HEK293 (cell line): ENCODE results near the gene CRIP1.
A peak's percentile ranks its signal among the peaks of the same experiment; 100 is the strongest.

Experiments
- GLI2 ChIP-seq: fragments of 450-650 bp; formaldehyde crosslinking; IDR thresholded peaks from 2 replicates; pipeline ENCODE4; 2017; ENCODE audit warnings: missing biosample characterization, missing genetic modification characterization, low read depth, borderline replicate concordance
- HOXC10 ChIP-seq: sonication (generic); formaldehyde crosslinking; IDR thresholded peaks from 2 replicates; pipeline ENCODE4 v1.8.1; 2023; ENCODE audit warnings: mild to moderate bottlenecking, missing genetic modification reagents
- KLF16 ChIP-seq: fragments of 450-650 bp; formaldehyde crosslinking; IDR thresholded peaks from 2 replicates; pipeline ENCODE4 v1.5.1; 2017; ENCODE audit warnings: missing biosample characterization, missing genetic modification characterization
- OSR2 ChIP-seq: fragments of 450-650 bp; formaldehyde crosslinking; IDR thresholded peaks from 2 replicates; pipeline ENCODE4 v1.5.1; 2016; ENCODE audit warnings: missing biosample characterization, missing genetic modification characterization
- RBAK ChIP-seq: fragments of 450-650 bp; formaldehyde crosslinking; IDR thresholded peaks from 2 replicates; pipeline ENCODE4 v1.5.1; 2016; ENCODE audit warnings: missing biosample characterization, missing genetic modification characterization
- ZBTB7A ChIP-seq: fragments of 450-650 bp; formaldehyde crosslinking; IDR thresholded peaks from 2 replicates; pipeline ENCODE4 v1.5.1; 2016; ENCODE audit warnings: low read depth, missing biosample characterization, missing genetic modification characterization
- ZFP37 ChIP-seq: fragments of 450-650 bp; formaldehyde crosslinking; IDR thresholded peaks from 2 replicates; pipeline ENCODE4 v1.5.1; 2016; ENCODE audit warnings: missing biosample characterization, missing genetic modification characterization
- ZNF146 ChIP-seq: fragments of 450-650 bp; formaldehyde crosslinking; IDR thresholded peaks from 2 replicates; pipeline ENCODE4 v1.5.1; 2016; ENCODE audit warnings: missing biosample characterization, missing genetic modification characterization
- ZNF266 ChIP-seq: fragments of 450-650 bp; formaldehyde crosslinking; IDR thresholded peaks from 2 replicates; pipeline ENCODE4 v1.5.1; 2016; ENCODE audit warnings: missing biosample characterization, missing genetic modification characterization, low read depth
- ZNF292 ChIP-seq: fragments of 450-650 bp; formaldehyde crosslinking; IDR thresholded peaks from 2 replicates; pipeline ENCODE4 v1.5.1; 2016; ENCODE audit warnings: low read depth, missing biosample characterization, missing genetic modification characterization, borderline replicate concordance
- ZNF404 ChIP-seq: fragments of 450-650 bp; formaldehyde crosslinking; IDR thresholded peaks from 2 replicates; pipeline ENCODE4 v1.5.1; 2017; ENCODE audit warnings: missing biosample characterization, missing genetic modification characterization
- ZNF426 ChIP-seq: fragments of 450-650 bp; formaldehyde crosslinking; IDR thresholded peaks from 2 replicates; pipeline ENCODE4 v1.5.1; 2017; ENCODE audit warnings: missing biosample characterization, missing genetic modification characterization, mild to moderate bottlenecking, inconsistent platforms, moderate library complexity
- ZNF501 ChIP-seq: fragments of 450-650 bp; formaldehyde crosslinking; IDR thresholded peaks from 2 replicates; pipeline ENCODE4 v1.5.1; 2016; ENCODE audit warnings: missing biosample characterization, missing genetic modification characterization
- ZNF530 ChIP-seq: fragments of 450-650 bp; formaldehyde crosslinking; IDR thresholded peaks from 2 replicates; pipeline ENCODE4 v1.5.1; 2016; ENCODE audit warnings: low read depth, missing biosample characterization, missing genetic modification characterization
- ZNF548 ChIP-seq: fragments of 450-650 bp; formaldehyde crosslinking; IDR thresholded peaks from 2 replicates; pipeline ENCODE4 v1.5.1; 2016; ENCODE audit warnings: missing biosample characterization, missing genetic modification characterization
- ZNF571 ChIP-seq: fragments of 450-650 bp; formaldehyde crosslinking; IDR thresholded peaks from 2 replicates; pipeline ENCODE4 v1.5.0; 2017; ENCODE audit warnings: missing biosample characterization, missing genetic modification characterization
- ZNF585B ChIP-seq: fragments of 450-650 bp; formaldehyde crosslinking; IDR thresholded peaks from 2 replicates; pipeline ENCODE4 v1.5.1; 2016; ENCODE audit warnings: missing biosample characterization, missing genetic modification characterization
- ZNF596 ChIP-seq: fragments of 450-650 bp; IDR thresholded peaks from 2 replicates; pipeline ENCODE4 v1.5.0; 2018; ENCODE audit warnings: missing biosample characterization, mild to moderate bottlenecking, missing genetic modification characterization, moderate library complexity
- ZNF660 ChIP-seq: fragments of 450-650 bp; IDR thresholded peaks from 2 replicates; pipeline ENCODE4 v1.5.1; 2018; ENCODE audit warnings: missing biosample characterization, mild to moderate bottlenecking, missing genetic modification characterization
- ZNF830 ChIP-seq: fragments of 450-650 bp; IDR thresholded peaks from 2 replicates; pipeline ENCODE4 v1.5.0; 2018; ENCODE audit warnings: missing biosample characterization, missing genetic modification characterization, low read depth, mild to moderate bottlenecking, moderate library complexity
- TF ChIP-seq, protein P1 (sequence below): fragments of 450-650 bp; formaldehyde crosslinking; IDR thresholded peaks from 2 replicates; pipeline ENCODE4 v1.5.1; 2017; ENCODE audit warnings: missing biosample characterization, missing genetic modification characterization
- TF ChIP-seq, protein P2 (sequence below): fragments of 450-650 bp; formaldehyde crosslinking; IDR thresholded peaks from 2 replicates; pipeline ENCODE4 v1.5.1; 2016; ENCODE audit warnings: missing biosample characterization, missing genetic modification characterization, borderline replicate concordance
- TF ChIP-seq, protein P3 (sequence below): fragments of 450-650 bp; formaldehyde crosslinking; IDR thresholded peaks from 2 replicates; pipeline ENCODE4 v1.5.1; 2017; ENCODE audit warnings: missing biosample characterization, mild to moderate bottlenecking, missing genetic modification characterization, moderate library complexity
- TF ChIP-seq, protein P4 (sequence below): fragments of 450-650 bp; formaldehyde crosslinking; IDR thresholded peaks from 2 replicates; pipeline ENCODE4 v1.5.1; 2016; ENCODE audit warnings: missing biosample characterization, missing genetic modification characterization
- TF ChIP-seq, protein P5 (sequence below): fragments of 450-650 bp; formaldehyde crosslinking; IDR thresholded peaks from 2 replicates; pipeline ENCODE4 v1.5.1; 2016; ENCODE audit warnings: missing biosample characterization, missing genetic modification characterization
- TF ChIP-seq, protein P6 (sequence below): fragments of 450-650 bp; formaldehyde crosslinking; IDR thresholded peaks from 2 replicates; pipeline ENCODE4 v1.5.1; 2016; ENCODE audit warnings: missing biosample characterization, missing genetic modification characterization

The CRIP1 gene

DNA sequence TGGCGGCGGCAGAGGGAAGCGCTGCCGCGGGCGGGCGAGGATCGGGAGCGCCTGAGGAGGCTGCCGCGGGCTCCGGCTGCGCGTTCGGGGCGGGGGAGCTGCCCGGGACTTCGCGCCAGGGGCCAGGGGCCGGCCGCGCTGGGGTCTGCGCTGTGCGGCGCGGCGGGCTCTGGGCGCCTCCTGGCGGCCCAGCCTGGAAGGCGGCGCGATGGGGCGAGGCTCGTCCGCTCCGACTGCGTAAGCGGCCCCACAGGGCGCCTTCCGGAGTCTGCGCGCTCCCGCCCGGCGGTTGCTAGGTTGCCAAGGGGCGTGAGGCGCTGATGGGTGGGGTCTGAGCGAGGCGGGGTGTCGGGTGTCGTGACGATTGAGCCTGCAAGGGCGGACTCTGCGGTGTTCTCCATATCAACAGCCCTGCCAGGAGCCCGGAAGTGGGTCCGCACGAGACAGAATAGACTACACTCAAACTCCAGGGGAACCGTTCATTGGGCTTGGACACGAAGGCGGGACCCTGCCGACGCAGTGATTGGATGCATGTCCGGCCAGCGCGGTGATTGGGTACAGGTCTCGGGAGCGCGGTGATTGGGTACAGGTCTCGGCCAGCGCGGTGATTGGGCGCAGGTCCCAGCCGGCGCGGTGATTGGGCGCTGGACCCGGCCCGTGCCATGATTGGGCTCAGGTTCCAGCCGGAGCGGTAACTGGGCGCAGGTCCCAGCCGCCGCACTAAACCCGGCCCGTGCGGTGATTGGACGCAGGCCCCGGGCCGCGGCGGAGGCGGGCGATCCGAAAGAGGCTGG, 4.1 kb downstream of the CRIP1 start, which contains the start of gene TEDC1 (continued):
- TF ChIP-seq, protein P1, sequence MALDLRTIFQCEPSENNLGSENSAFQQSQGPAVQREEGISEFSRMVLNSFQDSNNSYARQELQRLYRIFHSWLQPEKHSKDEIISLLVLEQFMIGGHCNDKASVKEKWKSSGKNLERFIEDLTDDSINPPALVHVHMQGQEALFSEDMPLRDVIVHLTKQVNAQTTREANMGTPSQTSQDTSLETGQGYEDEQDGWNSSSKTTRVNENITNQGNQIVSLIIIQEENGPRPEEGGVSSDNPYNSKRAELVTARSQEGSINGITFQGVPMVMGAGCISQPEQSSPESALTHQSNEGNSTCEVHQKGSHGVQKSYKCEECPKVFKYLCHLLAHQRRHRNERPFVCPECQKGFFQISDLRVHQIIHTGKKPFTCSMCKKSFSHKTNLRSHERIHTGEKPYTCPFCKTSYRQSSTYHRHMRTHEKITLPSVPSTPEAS: no peak
- no peak for TF ChIP-seq ZNF530
- no peak for TF ChIP-seq ZNF596 (tag by site-specific recombination)
- TF ChIP-seq, protein P2, sequence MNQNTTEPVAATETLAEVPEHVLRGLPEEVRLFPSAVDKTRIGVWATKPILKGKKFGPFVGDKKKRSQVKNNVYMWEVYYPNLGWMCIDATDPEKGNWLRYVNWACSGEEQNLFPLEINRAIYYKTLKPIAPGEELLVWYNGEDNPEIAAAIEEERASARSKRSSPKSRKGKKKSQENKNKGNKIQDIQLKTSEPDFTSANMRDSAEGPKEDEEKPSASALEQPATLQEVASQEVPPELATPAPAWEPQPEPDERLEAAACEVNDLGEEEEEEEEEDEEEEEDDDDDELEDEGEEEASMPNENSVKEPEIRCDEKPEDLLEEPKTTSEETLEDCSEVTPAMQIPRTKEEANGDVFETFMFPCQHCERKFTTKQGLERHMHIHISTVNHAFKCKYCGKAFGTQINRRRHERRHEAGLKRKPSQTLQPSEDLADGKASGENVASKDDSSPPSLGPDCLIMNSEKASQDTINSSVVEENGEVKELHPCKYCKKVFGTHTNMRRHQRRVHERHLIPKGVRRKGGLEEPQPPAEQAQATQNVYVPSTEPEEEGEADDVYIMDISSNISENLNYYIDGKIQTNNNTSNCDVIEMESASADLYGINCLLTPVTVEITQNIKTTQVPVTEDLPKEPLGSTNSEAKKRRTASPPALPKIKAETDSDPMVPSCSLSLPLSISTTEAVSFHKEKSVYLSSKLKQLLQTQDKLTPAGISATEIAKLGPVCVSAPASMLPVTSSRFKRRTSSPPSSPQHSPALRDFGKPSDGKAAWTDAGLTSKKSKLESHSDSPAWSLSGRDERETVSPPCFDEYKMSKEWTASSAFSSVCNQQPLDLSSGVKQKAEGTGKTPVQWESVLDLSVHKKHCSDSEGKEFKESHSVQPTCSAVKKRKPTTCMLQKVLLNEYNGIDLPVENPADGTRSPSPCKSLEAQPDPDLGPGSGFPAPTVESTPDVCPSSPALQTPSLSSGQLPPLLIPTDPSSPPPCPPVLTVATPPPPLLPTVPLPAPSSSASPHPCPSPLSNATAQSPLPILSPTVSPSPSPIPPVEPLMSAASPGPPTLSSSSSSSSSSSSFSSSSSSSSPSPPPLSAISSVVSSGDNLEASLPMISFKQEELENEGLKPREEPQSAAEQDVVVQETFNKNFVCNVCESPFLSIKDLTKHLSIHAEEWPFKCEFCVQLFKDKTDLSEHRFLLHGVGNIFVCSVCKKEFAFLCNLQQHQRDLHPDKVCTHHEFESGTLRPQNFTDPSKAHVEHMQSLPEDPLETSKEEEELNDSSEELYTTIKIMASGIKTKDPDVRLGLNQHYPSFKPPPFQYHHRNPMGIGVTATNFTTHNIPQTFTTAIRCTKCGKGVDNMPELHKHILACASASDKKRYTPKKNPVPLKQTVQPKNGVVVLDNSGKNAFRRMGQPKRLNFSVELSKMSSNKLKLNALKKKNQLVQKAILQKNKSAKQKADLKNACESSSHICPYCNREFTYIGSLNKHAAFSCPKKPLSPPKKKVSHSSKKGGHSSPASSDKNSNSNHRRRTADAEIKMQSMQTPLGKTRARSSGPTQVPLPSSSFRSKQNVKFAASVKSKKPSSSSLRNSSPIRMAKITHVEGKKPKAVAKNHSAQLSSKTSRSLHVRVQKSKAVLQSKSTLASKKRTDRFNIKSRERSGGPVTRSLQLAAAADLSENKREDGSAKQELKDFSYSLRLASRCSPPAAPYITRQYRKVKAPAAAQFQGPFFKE: no peak
- TF ChIP-seq ZNF404 (tag by site-specific recombination): no peak
- TF ChIP-seq, protein P3, sequence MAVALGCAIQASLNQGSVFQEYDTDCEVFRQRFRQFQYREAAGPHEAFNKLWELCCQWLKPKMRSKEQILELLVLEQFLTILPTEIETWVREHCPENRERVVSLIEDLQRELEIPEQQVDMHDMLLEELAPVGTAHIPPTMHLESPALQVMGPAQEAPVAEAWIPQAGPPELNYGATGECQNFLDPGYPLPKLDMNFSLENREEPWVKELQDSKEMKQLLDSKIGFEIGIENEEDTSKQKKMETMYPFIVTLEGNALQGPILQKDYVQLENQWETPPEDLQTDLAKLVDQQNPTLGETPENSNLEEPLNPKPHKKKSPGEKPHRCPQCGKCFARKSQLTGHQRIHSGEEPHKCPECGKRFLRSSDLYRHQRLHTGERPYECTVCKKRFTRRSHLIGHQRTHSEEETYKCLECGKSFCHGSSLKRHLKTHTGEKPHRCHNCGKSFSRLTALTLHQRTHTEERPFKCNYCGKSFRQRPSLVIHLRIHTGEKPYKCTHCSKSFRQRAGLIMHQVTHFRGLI (tag by site-specific recombination): no peak
- TF ChIP-seq OSR2 (tag by site-specific recombination): no peak
- TF ChIP-seq ZNF548 (tag by site-specific recombination): no peak
- TF ChIP-seq KLF16: peak; percentile 94
- TF ChIP-seq GLI2 (tag by site-specific recombination): no peak
- TF ChIP-seq ZNF571 (tag by site-specific recombination): no peak
- TF ChIP-seq ZNF501 (tag by site-specific recombination): no peak
- TF ChIP-seq, protein P4, sequence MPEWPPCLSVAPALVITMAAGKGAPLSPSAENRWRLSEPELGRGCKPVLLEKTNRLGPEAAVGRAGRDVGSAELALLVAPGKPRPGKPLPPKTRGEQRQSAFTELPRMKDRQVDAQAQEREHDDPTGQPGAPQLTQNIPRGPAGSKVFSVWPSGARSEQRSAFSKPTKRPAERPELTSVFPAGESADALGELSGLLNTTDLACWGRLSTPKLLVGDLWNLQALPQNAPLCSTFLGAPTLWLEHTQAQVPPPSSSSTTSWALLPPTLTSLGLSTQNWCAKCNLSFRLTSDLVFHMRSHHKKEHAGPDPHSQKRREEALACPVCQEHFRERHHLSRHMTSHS (tag by site-specific recombination): no peak
- TF ChIP-seq ZNF426 (tag by site-specific recombination): no peak
- TF ChIP-seq ZNF266 (tag by site-specific recombination): no peak
- no peak for TF ChIP-seq HOXC10 (CRISPR knock-in tag)
- TF ChIP-seq ZBTB7A: no peak
- TF ChIP-seq ZFP37 (tag by site-specific recombination): no peak
- peak; percentile 79; the same call in 1 of the 2 replicates for TF ChIP-seq ZNF660
- TF ChIP-seq, protein P5, sequence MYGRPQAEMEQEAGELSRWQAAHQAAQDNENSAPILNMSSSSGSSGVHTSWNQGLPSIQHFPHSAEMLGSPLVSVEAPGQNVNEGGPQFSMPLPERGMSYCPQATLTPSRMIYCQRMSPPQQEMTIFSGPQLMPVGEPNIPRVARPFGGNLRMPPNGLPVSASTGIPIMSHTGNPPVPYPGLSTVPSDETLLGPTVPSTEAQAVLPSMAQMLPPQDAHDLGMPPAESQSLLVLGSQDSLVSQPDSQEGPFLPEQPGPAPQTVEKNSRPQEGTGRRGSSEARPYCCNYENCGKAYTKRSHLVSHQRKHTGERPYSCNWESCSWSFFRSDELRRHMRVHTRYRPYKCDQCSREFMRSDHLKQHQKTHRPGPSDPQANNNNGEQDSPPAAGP: peak; percentile 72
- TF ChIP-seq ZNF585B (tag by site-specific recombination): no peak
- no peak for TF ChIP-seq ZNF146 (tag by site-specific recombination)
- TF ChIP-seq ZNF292 (tag by site-specific recombination): no peak
- TF ChIP-seq RBAK (tag by site-specific recombination): no peak
- TF ChIP-seq ZNF830: no peak
- TF ChIP-seq, protein P6, sequence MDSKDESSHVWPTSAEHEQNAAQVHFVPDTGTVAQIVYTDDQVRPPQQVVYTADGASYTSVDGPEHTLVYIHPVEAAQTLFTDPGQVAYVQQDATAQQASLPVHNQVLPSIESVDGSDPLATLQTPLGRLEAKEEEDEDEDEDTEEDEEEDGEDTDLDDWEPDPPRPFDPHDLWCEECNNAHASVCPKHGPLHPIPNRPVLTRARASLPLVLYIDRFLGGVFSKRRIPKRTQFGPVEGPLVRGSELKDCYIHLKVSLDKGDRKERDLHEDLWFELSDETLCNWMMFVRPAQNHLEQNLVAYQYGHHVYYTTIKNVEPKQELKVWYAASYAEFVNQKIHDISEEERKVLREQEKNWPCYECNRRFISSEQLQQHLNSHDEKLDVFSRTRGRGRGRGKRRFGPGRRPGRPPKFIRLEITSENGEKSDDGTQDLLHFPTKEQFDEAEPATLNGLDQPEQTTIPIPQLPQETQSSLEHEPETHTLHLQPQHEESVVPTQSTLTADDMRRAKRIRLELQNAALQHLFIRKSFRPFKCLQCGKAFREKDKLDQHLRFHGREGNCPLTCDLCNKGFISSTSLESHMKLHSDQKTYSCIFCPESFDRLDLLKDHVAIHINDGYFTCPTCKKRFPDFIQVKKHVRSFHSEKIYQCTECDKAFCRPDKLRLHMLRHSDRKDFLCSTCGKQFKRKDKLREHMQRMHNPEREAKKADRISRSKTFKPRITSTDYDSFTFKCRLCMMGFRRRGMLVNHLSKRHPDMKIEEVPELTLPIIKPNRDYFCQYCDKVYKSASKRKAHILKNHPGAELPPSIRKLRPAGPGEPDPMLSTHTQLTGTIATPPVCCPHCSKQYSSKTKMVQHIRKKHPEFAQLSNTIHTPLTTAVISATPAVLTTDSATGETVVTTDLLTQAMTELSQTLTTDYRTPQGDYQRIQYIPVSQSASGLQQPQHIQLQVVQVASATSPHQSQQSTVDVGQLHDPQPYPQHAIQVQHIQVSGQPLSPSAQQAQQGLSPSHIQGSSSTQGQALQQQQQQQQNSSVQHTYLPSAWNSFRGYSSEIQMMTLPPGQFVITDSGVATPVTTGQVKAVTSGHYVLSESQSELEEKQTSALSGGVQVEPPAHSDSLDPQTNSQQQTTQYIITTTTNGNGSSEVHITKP (tag by site-specific recombination): peak; percentile 73
